GM12872 (cell line): ENCODE measurements around the gene EGR2.

Source experiments
- TF ChIP-seq, protein P1 (sequence below): IDR thresholded peaks from 3 replicates; pipeline ENCODE4 v1.5.1; 2011; ENCODE audit warnings: low read depth, mild to moderate bottlenecking, low read length, moderate library complexity; ENCODE audit not compliant: insufficient read depth

Gene EGR2

GRCh38 chr10:62792261-62792660 lies 23.9 kb downstream of the EGR2 start:
- TF ChIP-seq, protein P1, sequence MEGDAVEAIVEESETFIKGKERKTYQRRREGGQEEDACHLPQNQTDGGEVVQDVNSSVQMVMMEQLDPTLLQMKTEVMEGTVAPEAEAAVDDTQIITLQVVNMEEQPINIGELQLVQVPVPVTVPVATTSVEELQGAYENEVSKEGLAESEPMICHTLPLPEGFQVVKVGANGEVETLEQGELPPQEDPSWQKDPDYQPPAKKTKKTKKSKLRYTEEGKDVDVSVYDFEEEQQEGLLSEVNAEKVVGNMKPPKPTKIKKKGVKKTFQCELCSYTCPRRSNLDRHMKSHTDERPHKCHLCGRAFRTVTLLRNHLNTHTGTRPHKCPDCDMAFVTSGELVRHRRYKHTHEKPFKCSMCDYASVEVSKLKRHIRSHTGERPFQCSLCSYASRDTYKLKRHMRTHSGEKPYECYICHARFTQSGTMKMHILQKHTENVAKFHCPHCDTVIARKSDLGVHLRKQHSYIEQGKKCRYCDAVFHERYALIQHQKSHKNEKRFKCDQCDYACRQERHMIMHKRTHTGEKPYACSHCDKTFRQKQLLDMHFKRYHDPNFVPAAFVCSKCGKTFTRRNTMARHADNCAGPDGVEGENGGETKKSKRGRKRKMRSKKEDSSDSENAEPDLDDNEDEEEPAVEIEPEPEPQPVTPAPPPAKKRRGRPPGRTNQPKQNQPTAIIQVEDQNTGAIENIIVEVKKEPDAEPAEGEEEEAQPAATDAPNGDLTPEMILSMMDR: no peak

DNA sequence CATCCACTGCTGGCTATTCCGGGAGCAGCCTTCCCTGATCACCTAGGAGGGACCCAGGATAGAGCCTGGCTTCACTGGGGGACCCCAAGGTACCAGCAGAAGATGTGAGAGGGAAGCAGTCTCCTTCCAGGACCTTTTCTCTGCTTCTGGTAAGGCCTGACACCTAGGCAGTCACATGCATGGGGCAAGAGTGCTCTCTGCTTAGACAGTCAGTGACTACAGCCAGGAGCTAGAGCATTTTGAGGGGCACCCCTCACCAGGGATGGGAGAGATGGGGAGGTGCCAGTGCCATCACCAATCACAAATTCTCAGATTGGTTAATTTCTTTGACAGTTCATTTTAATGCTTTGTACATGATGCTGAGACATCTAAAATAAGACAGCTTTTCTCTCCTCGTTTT lies 25.6 kb downstream of the EGR2 start:
- TF ChIP-seq, protein P1: no peak

DNA sequence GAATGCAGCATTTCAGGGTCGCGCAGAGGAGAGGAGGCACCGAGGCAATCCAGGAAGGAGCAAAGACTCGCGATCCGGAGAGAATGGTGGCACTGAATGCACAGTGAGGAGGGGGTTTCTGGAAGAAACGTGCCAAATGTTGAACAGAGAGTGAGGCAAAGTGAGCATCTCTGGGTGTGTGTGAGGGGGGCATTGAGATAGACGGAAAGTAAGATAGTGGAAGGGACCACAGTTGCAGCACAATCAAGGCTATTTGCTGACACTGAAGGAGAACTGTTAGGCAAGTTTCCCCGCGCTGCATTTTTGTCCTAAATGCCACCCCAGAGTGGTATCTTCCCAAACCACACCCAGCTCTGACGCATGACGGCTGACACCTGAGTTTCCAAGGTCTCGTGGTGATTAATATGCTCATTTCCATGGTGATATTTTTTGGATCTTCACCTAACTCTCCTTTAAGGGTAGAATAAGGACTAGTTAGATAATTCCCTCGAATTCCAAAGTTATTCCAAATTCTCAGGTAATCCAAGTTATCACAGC lies 26.1 kb downstream of the EGR2 start:
- TF ChIP-seq, protein P1: no peak

DNA sequence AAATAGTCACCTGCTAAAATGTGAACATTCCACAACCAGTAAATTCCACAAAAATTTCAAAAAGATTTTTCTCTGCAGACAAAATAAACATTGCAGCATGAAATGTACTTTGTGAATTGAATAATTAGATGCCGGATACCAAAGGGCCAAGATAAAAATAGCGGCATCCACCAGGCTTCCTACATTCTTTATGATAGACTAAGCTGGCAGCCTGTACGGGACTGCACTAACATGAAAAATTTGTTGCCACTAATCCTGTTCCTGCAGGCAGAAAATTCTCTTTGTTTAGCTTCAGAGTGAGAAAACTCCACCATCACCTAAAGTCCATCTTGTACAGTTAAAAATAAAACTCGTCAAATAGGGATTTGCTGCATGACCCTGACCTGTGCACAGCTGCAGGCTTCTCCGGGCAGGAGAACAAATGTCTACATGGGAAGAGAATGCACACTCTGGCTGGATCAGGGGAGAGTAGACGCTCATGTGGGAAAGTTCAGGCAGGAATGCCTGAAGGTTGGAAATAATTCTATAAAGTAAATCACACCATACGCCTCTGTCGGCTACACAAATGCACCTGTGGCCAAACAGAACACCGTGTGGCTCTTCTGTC lies 27.2 kb downstream of the EGR2 start:
- TF ChIP-seq, protein P1: no peak

DNA sequence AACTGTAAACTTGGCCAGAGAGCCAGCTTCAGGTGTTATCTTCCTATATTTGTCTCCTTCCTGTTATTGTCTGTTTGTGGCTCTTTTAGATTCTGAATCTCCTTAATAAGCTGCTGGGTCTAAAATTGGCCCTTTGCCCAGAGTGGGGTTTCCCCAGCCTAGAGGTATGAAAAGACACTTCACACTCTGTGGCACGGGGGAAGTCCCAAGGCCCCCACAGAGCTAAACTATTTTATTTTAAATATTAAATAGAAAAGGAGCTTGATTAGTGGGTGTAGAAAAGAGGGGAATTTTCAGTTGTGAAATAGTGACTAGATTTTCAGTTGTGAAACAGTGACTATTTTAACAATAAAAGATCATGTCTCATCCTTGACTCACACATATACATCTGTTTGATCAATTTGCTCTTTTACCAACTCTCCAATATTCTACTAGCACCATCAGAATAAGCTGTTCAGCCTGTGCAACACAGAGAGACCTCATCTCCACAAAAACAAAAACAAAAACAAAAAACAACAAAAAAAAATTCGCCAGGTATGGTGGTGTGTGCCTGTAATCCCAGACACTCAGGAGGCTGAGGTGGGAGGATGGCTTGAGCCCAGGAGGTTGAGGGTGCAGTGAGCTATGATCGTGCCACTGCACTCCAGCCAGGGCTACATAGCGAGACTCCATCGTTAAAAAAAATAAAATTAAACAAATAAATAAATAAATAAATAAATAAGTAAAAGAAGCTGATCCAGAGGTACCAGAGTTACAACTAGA lies 36.5 kb downstream of the EGR2 start:
- TF ChIP-seq, protein P1: no peak

- TF ChIP-seq, protein P1: no peak
Measured at GRCh38 chr10:62778125-62778524, 38.0 kb downstream of the EGR2 start.

GRCh38 chr10:62772186-62772974 lies 43.8 kb downstream of the EGR2 start:
- TF ChIP-seq, protein P1: no peak
